Stimulated activated CD4-positive, alpha-beta T cell treated with anti-CD3 and anti-CD28 coated beads, TNF-alpha, amount 100 ng/mL, for 1 hour (primary cell): ENCODE data around the gene MMP24.
"Not testable (repeated sequence)": the region's sequence is repeated elsewhere in the genome, so short reads cannot be mapped to it uniquely, and the experiment has no call there.

Experiments
- DNase-seq, 3 donors: peaks; one replicate each; pipeline ENCODE4 v3.0.0-alpha.2; 2020; ENCODE audit warnings: low read depth in 3 of 3, low spot score in 1 of 3

MMP24 gene

DNA sequence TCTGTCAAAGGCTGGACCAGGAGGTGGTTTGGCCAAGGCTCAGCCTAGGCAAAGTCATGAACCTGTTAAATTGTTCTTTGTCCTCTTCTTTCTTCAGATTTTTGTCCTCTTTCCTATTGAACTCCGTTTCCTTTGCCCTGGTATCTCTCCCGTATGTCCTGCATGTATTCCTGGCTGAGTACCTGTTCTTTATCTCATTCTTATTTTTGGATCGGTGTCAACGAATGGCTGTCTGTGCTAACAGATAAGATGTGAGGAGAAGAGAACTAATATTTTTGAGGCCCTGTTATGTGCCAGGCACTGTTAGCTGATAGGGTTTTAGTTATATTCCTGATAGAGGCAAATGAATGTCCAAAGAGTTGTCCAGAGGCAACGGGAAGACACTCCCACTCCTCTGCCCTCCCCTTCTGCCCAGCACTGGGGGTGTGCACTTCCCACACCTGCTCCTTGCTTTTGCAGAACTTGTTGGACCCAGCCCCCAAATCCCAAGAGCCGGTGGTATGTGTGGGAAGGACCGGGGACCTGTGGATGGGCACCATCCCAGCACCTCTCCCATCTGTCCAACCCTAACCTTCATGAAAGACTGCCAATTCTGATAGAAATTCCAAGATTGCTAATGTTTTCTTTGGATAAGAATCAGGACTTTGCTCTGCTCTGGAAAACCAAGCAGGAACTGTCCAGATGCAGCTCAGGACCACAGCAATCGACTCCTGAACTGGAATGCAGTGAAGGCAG lies 30.9 kb downstream of the MMP24 start:
- no peak for DNase-seq

DNA sequence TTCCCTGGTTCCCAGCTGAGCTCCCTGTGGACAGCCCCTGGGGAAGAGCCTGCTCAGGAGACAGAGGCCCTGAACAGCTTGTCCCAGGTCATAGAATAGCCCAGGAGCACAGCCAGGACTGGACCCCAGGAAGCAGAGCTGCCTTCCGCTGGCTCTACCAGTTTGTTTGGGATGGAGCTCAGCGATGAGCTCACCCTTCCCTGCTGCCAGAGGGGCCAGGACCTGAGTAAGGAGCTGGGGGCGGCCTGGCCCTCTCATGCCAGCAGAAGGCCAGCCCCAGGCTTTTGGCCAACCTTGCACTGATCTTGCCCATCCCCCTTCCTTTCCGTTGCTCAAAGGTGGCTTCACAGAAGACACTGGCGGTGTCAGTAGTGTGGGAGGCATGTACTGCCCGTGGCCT lies 33.9 kb downstream of the MMP24 start:
- DNase-seq, result no peak

DNA sequence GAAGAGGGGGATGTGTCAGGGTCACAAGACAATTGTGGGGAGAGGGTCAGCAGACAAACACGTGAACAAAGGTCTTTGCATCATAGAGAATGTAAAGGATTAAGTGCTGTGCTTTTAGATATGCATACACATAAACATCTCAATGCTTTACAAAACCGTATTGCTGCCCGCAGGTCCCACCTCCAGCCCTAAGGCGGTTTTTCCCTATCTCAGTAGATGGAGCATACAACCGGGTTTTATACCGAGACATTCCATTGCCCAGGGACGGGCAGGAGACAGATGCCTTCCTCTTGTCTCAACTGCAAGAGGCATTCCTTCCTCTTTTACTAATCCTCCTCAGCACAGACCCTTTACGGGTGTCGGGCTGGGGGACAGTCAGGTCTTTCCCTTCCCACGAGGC lies 35.8 kb downstream of the MMP24 start:
- not testable (repeated sequence) for DNase-seq

DNA sequence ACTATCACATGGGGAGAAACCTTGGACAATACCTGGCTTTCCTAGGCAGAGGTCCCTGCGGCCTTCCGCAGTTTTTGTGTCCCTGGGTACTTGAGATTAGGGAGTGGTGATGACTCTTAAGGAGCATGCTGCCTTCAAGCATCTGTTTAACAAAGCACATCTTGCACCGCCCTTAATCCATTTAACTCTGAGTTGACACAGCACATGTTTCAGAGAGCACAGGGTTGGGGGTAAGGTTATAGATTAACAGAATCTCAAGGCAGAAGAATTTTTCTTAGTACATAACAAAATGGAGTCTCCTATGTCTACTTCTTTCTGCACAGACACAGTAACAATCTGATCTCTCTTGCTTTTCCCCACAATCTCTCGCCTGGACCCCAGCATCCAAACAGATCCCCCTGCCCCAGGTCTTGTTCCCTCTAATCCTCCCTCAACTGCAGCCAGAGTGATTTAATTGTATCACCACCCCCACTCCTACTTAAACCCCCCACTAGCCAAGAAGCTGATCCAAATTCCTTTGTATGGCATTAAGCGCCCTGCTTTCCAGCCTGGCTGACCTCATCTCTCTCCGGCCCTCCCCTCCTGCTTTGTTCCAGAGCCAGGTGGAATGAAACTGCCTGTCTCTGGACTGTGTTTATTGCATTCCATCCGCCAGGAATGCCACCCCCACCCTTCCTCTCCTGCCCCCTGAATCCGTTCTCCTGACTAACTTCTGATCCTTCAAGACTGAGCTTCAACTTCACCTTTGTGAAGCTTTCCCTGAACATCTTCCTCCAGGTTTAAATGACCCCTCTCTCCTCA lies 36.4 kb downstream of the MMP24 start:
- DNase-seq, result not testable (repeated sequence)

DNA sequence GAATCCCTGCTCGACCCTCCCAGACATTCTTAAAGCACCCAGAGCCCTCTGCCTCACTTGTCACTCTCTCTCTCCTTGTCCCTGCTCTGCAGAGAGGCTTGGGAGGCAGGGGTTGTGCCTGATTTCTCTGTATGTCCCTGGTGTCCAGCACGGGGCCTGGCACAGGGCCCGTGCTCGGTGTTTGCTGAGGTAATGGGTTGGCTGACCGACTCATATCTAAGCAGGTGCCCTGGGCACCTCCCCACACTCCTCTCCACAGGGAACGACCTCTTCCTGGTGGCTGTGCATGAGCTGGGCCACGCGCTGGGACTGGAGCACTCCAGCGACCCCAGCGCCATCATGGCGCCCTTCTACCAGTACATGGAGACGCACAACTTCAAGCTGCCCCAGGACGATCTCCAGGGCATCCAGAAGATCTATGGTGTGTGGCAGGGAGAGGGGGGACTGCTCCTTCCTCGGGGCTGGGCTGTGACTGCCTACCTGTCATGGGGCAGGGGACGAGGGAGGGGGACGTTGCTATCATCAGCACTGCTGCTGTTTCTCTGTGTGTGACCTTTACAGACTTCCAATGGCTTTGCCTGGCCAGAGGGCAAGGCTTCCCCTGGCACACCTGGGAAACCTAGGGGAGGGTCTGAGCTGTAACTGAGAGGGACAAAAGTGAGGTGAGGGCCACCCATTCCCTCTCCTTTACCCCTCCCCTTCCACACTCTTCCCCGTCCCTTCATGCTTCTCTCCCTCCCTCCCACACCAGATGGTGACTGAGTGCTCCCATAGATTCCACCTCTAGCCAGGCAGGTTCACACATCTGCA lies 37.2 kb downstream of the MMP24 start:
- no peak for DNase-seq

DNA sequence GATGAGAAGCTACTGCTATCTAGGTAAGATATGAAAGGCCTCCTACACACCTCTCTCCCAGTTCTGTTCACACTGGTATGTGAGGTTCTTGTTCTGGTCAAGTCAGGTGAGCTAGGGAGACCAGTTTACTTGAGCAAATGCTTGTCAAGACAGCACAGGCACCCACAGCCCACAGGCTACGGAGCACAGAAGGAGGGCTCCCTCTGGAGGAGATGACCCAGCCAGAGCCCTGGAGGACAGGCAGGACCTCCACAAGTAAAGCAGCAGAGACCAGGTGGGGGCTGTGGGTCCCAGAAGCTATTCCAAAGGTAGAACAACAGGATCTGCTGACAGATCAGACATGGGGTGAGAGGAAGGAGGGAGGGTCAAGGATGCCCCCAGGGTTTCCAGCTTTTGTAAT lies 38.3 kb downstream of the MMP24 start:
- DNase-seq, result no peak

DNA sequence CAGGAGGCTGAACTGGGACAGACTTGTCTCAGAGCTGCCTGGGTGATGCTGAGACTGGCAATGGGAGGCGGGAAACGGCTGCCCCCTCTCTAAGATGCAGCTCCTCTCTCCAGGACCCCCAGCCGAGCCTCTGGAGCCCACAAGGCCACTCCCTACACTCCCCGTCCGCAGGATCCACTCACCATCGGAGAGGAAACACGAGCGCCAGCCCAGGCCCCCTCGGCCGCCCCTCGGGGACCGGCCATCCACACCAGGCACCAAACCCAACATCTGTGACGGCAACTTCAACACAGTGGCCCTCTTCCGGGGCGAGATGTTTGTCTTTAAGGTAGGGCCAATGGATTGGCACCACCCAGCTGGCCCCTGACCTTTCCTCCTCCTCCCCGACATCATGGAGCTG lies 40.6 kb downstream of the MMP24 start:
- no peak for DNase-seq

DNA sequence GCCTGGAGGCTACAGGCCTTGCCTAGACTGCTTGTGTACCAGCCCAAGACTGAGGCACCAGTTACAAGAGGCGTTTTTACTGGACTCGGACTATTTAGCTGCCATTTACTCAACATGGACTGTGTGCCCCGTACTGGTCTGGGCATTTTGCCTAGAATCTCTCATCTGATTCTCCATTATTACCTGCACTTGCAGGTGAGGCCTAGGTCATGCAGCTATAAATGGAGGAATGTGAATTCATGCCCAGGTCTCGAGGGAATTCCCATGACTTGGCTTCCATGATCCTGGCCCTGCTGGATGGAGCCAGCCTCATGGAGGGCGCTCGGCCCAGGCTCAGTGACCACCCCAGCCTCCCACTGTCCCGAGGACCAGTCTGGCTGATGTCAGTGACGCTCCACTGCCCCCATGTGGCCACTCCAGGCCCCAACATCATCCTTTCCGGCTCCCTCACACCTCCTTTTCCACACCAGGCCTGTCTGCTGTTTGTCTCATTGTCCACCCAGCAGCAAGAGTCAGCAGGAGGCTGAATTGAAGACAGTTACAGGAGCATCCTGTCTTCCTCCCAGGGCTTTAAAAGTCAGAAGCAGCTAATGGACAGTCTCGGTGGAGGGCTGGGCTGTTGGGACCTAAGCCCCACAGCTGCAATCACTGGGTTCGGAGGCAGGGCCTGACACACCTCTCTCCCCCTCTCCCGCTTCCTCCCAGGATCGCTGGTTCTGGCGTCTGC lies 42.7 kb downstream of the MMP24 start:
- no peak for DNase-seq

DNA sequence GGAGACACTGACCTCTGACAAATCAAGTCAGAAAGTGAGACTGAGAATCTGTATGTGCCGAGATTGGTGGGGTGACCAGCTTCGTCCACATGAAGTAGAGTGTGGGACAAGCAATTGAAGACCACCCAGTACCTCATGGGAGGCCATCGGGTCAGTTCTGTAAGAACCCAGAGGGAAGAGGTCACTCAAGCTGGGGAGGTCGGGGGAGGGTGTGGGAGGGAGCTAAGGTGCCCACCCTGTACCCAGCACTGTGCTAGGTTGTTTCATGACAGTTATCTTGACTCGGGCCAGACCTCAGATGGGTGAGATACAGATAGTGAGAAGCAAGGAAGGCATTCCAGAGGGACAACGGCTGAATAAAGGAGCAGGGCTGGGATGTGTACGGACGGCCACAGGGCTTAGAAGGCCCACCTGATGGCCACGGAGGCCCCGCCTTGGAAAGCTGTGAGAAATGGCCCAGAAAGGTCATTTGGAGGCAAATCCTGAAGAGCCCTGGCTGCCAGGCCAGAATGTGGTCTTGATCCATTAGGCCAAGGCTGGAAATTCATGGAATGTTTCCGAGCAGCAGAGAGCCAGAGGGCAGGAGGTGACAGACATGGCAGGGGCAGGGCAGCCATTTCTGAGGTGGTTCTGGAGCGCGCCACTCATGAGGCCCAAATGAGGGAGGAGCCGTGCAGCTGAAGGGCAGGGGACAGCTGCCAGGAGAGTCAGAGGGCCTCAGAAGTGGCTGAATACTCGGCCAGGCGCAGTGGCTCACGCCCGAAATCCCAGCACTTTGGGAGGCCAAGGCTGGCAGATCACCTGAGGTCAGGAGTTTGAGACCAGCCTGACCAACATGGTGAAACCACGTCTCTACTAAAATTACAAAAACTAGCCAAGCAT lies 43.8 kb downstream of the MMP24 start:
- DNase-seq, result no peak

DNA sequence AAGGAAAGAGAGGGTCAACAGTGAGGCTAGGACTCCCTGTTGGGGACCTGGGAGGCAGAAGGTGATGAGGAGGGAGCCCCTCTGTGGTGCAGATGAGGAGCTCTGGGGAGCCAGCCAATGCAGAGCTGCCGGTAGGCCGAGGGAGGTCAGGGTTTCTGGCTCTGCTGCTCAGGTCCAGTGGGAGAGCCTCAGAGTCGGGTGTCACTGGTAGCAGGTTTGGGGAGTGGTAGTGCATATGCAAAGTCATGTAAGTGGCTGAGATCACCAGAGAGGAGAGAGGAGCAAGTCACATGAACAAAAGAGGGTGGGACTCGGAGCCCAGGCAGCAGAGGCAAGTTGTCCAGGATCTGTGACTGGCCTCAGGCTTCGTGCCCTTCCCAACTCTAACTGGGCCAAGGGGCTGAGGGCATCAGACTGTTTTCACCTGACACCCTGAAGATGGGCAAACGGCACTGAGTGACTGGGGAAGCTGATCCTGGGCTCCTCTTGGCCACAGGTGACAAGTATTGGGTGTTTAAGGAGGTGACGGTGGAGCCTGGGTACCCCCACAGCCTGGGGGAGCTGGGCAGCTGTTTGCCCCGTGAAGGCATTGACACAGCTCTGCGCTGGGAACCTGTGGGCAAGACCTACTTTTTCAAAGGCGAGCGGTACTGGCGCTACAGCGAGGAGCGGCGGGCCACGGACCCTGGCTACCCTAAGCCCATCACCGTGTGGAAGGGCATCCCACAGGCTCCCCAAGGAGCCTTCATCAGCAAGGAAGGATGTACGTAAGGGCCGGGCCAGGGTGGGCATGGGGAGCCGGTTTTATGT lies 44.8 kb downstream of the MMP24 start:
- DNase-seq, result no peak

DNA sequence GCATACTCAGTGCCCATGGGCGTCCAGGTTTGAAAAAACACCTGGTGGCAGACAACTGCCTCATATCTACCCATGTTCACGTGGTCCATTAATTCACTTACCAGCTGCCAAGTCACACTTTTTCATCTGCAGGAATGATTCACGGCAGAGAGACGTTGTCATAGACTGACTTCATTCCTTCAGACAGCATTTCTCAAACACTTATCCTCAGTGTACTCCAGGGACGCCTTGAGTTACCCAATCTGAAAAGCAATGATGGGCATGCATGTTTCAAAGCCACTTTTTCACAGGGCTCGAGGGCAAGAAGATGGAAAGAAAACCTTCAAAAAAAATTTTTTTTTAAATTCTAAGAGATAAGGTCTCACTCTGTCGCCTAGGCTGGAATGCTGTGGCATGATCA lies 45.4 kb downstream of the MMP24 start:
- no peak for DNase-seq

DNA sequence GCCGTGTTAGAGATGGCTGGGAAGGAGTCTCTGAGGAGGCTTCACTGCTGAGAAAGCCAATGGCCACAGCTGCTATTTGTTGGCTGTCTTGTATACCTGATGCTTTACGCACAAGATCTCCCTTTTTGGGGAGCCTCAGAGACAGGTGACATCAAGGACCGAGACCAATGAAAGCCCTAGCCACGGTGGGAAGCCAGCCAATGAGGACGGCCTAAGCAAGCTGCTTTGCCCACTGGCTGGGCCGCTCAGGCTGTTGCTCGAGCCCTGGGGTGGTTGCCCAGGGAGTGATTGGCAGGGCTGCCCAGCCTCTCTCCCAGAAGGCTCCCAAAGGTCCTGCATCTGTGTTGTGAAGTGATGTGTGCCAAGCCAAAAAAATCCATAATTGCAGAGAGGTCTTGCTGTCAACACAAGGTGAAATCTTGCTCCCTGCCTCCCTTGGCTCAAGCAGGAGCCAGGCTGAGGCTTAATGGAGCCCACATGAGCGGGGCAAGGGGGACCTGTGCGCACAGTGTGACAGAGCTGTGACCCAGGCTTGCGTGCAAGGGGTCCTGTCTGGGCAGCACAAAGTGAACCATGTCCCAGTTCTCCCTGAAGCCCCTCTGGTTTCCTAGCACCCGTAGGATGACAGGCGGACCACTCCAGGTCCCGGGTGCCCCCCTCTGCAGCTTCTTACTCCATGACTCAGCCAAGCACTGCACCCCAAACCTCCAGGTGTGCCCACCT lies 47.1 kb downstream of the MMP24 start:
- no peak for DNase-seq

DNA sequence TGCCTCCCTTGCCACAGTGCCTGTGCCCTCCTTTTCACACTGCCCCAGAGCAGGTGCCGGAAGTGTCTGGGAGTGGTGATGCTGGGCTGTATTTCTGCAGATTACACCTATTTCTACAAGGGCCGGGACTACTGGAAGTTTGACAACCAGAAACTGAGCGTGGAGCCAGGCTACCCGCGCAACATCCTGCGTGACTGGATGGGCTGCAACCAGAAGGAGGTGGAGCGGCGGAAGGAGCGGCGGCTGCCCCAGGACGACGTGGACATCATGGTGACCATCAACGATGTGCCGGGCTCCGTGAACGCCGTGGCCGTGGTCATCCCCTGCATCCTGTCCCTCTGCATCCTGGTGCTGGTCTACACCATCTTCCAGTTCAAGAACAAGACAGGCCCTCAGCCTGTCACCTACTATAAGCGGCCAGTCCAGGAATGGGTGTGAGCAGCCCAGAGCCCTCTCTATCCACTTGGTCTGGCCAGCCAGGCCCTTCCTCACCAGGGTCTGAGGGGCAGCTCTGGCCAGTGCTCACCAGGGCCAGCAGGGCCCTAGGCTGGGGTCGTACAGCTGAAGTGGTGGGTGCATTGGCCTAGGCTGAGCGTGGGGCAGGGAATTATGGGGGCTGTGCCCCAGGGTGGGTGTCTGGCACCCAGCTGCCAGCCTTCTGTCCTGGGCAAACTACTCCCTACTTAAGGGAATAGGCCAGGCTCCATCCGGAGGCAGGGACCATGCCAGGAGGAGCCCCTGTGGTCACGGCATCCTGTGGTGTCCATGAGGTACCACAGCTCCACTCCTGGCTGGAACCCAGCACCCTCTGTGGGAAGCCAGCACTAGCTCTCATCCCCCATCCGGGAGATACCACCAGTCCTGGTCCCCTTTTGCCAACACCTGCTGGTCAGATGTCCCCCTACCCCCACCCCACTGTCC lies 47.9 kb downstream of the MMP24 start:
- DNase-seq, result no peak

DNA sequence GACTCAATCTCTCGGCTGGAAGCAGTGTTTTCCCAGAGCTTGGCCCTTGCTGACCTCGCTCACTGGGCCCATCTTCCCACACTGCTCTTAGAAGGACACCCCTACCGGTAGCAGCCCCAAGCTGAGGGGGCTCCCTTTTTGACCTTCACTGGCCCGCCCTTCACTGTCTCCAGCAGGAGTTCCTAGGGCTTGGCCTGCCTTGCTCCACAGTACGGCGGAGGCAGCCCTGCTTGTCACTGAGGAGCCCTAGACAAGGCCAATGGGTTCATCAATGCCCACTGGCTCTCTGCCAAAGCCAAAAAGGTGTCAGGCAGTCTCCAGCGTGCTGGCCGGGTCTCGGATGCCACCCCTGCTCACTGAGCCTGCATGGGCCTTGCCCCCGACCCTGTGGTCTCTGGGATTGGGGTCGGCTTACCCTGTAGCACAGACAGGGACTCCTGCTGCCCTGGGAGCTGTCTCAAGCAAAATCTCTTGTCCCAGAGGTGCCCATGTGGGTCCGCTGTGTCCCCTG lies 49.3 kb downstream of the MMP24 start:
- no peak for DNase-seq

DNA sequence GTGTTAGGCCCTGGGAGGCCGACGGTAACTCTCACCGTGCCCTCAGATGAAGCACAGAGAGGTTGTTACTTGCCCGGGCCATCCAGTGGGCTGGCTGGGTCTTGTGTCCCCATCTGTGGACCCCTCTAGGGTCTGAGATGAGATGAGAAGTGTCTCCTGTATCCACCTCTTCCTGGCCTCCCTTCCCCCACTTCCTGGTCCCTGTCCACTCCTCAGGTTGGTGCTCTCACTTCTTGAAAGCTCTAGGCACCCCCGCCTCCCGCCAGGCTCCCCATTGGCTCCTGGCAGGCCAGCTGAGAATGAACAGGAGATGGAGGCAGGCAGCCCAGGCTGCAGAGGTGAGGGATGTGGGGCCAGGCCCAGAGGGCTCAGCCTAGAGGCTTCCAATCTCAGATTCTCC lies 49.9 kb downstream of the MMP24 start:
- no peak for DNase-seq

DNA sequence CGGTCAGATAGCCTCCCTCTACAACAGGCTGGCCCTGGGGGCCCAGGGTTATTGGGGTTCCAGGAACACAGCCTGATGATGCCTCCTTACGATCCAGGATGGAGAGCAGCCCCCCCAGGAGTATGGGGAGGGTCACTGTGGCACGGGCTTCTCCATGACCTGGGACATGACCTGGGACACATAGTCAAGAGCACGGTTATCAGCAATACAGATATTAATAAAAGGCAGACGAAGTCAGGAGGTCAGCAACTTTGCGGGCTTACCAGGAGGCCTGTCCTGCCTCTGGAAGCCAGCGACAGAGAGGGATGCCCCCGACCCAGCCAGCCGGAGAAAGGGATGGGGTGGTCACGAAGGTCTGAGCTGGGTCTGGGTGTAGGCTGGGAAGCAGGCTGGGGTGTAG lies 50.6 kb downstream of the MMP24 start:
- DNase-seq, result no peak
